Small intestine (tissue), 7 donors: Measurements from ENCODE around the gene TSSK3. TPM values are rescaled to one million over a fixed set of nuclear protein-coding genes. Genes with fewer than 3 reads are reported as not detected.
A peak's percentile ranks its signal among the peaks of the same experiment; 100 is the strongest.

Experiments used
- DNase-seq, 2 donors: peaks; one replicate each; pipeline versions ENCODE4 v3.0.0 to v3.0.0-alpha.2; 2013
- FAIRE-seq: peaks from 2 replicates; lab custom pipeline; 2012; peaks lifted over from hg19 to GRCh38; lab: Jason Lieb, UNC
- H3K27ac ChIP-seq, 3 donors: one replicate each; pipeline ENCODE4 v1.5.1; 2013; ENCODE audit warnings: low read length in 2 of 3, mild to moderate bottlenecking in 2 of 3, control low read depth in 1 of 3, inconsistent platforms in 1 of 3, low read depth in 1 of 3, moderate library complexity in 1 of 3
- H3K27me3 ChIP-seq, 3 donors: one replicate each; pipeline ENCODE4 v1.6.1; 2013; ENCODE audit warnings: low read length in 3 of 3, inconsistent platforms in 1 of 3; ENCODE audit not compliant: control insufficient read depth in 3 of 3, insufficient read depth in 3 of 3
- H3K36me3 ChIP-seq, 3 donors: one replicate each; pipeline ENCODE4 v1.6.1; 2013; ENCODE audit warnings: low read length in 3 of 3, inconsistent platforms in 1 of 3, low read depth in 1 of 3, mild to moderate bottlenecking in 1 of 3, moderate library complexity in 1 of 3; ENCODE audit not compliant: control insufficient read depth in 3 of 3, insufficient read depth in 2 of 3
- H3K4me1 ChIP-seq, 3 donors: one replicate each; pipeline ENCODE4 v1.6.1; 2013; ENCODE audit warnings: low read length in 2 of 3, inconsistent platforms in 1 of 3, low read depth in 1 of 3, mild to moderate bottlenecking in 1 of 3, moderate library complexity in 1 of 3; ENCODE audit not compliant: control insufficient read depth in 3 of 3, insufficient read depth in 2 of 3
- H3K4me3 ChIP-seq, 3 donors: one replicate each; pipeline ENCODE4 v1.5.1; 2013; ENCODE audit warnings: low read length in 3 of 3, control low read depth in 1 of 3, inconsistent platforms in 1 of 3, low read depth in 1 of 3, mild to moderate bottlenecking in 1 of 3, moderate library complexity in 1 of 3
- H3K9me3 ChIP-seq, 2 donors: one replicate each; pipeline ENCODE4 v1.6.1; 2013; ENCODE audit warnings: low read depth in 1 of 2, low read length in 1 of 2; ENCODE audit not compliant: control insufficient read depth in 2 of 2, insufficient read depth in 1 of 2
- WGBS, 3 donors: extraction: QIAGEN DNeasy Blood & Tissue Kit; methylation state at CpG; one replicate each; pipeline ENCODE4 v1.1.7; 2013; 5-methylcytosine and 5-hydroxymethylcytosine counted together
- polyA plus RNA-seq, 4 donors: library from polyadenylated mRNA; stranded (reverse) in 3 of 4; unstranded in 1 of 4; fragments of 200-250 nt in 3 of 4; fragments of 120-200 nt in 1 of 4; gene quantifications; one replicate each; pipeline versions ENCODE4 v1.2.1 to v1.2.3, GENCODE V29; 2013
- donor health status: healthy with polysubstance abuse.
- donor health status: control.
- donor health status: control.
- donor health status: Bipolar disorder and iron deficiency.
- donor health status: healthy.

TSSK3 gene
- polyA plus RNA-seq, 4 donors = 0.45 to 5.2 (median 0.48) TPM; not detected in 1

GRCh38 chr1:32336591-32336932 is 25.8 kb upstream of the TSSK3 start:
- H3K36me3 ChIP-seq = peaks cover 4 to 30% (median 10%) of the 10 kb centered on the region in 3 donors
- peak overlapping the region in 2 of 3 donors; percentile 40 to 65 for H3K4me3 ChIP-seq
- H3K9me3 ChIP-seq = no peaks in the 10 kb centered on the region
- no peak for FAIRE-seq
- H3K4me1 ChIP-seq = peaks cover 0 to 39% (median 2%) of the 10 kb centered on the region in 3 donors
- no peak overlapping the region for H3K27ac ChIP-seq
- DNase-seq = no peak
- no peaks in the 10 kb centered on the region for H3K27me3 ChIP-seq
- 24 to 51% (median 29%) methylated on average over 13 to 15 of the region's 15 CpGs for WGBS, 3 donors

GRCh38 chr1:32336963-32337675 is 25.2 kb upstream of the TSSK3 start:
- Histone ChIP-seq H3K4me1 (peaks cover 0 to 35% (median 2%) of the 10 kb centered on the region in 3 donors), H3K27ac (peak overlapping the region in 1 of 3 donors; percentile 11)

GRCh38 chr1:32337855-32338636 is 24.3 kb upstream of the TSSK3 start:
- FAIRE-seq = no peak
- WGBS, 3 donors = 19 to 55% (median 30%) methylated on average over 16 of the region's 16 CpGs

More at GRCh38 chr1:32336963-32337675, 25.2 kb upstream of the TSSK3 start:
- DNase-seq (no peak), FAIRE-seq (no peak)
- Histone ChIP-seq H3K4me3 (no peak overlapping the region), H3K36me3 (peaks cover 3 to 24% (median 4%) of the 10 kb centered on the region in 3 donors), H3K9me3 (no peaks in the 10 kb centered on the region), H3K27me3 (no peaks in the 10 kb centered on the region)
- 59 to 72% (median 72%) methylated on average over 8 of the region's 8 CpGs for WGBS, 3 donors

GRCh38 chr1:32338637-32339145 is 23.6 kb upstream of the TSSK3 start:
- no peaks in the 10 kb centered on the region for H3K9me3 ChIP-seq
- H3K4me1 ChIP-seq = peaks cover 0 to 28% (median 2%) of the 10 kb centered on the region in 3 donors
- no peak overlapping the region for H3K4me3 ChIP-seq
- H3K36me3 ChIP-seq = peaks cover 0 to 14% (median 0%) of the 10 kb centered on the region in 3 donors
- peak overlapping the region in 2 of 3 donors; percentile 23 to 58 for H3K27ac ChIP-seq
- H3K27me3 ChIP-seq = no peaks in the 10 kb centered on the region
- DNase-seq = peak in 1 of 2 donors; percentile 32
- FAIRE-seq = no peak
- WGBS, 3 donors = 26 to 63% (median 45%) methylated on average over 14 of the region's 14 CpGs

More at GRCh38 chr1:32337855-32338636, 24.3 kb upstream of the TSSK3 start:
- H3K27ac ChIP-seq = peak overlapping the region in 2 of 3 donors; percentile 23 to 58
- peaks cover 0 to 28% (median 2%) of the 10 kb centered on the region in 3 donors for H3K4me1 ChIP-seq
- peaks cover 0 to 17% (median 0%) of the 10 kb centered on the region in 3 donors for H3K36me3 ChIP-seq
- no peak overlapping the region for H3K4me3 ChIP-seq
- no peaks in the 10 kb centered on the region for H3K9me3 ChIP-seq
- peak; percentile 50 to 57 for DNase-seq
- no peaks in the 10 kb centered on the region for H3K27me3 ChIP-seq

GRCh38 chr1:32339363-32339978 is 22.9 kb upstream of the TSSK3 start:
- no peak for FAIRE-seq
- H3K9me3 ChIP-seq = no peaks in the 10 kb centered on the region
- H3K4me3 ChIP-seq = no peak overlapping the region
- H3K27me3 ChIP-seq = no peaks in the 10 kb centered on the region
- DNase-seq = no peak
- no peak overlapping the region for H3K27ac ChIP-seq
- peaks cover 0 to 21% (median 2%) of the 10 kb centered on the region in 3 donors for H3K4me1 ChIP-seq
- 73 to 79% (median 74%) methylated on average over 5 of the region's 5 CpGs for WGBS, 3 donors
- H3K36me3 ChIP-seq = peaks cover 0 to 7% (median 0%) of the 10 kb centered on the region in 3 donors

- Histone ChIP-seq H3K4me3 (no peak overlapping the region), H3K27me3 (no peaks in the 10 kb centered on the region), H3K36me3 (peaks cover 0 to 2% (median 0%) of the 10 kb centered on the region in 3 donors), H3K9me3 (no peaks in the 10 kb centered on the region), H3K4me1 (peaks cover 0 to 28% (median 2%) of the 10 kb centered on the region in 3 donors), H3K27ac (no peak overlapping the region)
- WGBS, 3 donors = 92 to 95% (median 93%) methylated on average over 11 of the region's 11 CpGs
- no peak for DNase-seq
- no peak for FAIRE-seq
These were observed 21.1 kb upstream of the TSSK3 start for GRCh38 chr1:32341186-32341757.

- 42 to 58% (median 44%) methylated on average over 5 of the region's 5 CpGs for WGBS, 3 donors
- DNase-seq (no peak), FAIRE-seq (no peak)
- Histone ChIP-seq H3K9me3 (no peaks in the 10 kb centered on the region), H3K4me3 (no peak overlapping the region), H3K27me3 (no peaks in the 10 kb centered on the region), H3K36me3 (peaks cover 0 to 2% (median 0%) of the 10 kb centered on the region in 3 donors), H3K4me1 (peaks cover 0 to 23% (median 0%) of the 10 kb centered on the region in 3 donors), H3K27ac (no peak overlapping the region)
These were observed 20.4 kb upstream of the TSSK3 start for GRCh38 chr1:32341971-32342370.
